MG63 (cell line): Measurements from ENCODE around the gene MBNL2. TPM values are rescaled to one million over a fixed set of nuclear protein-coding genes. Genes with fewer than 3 reads are reported as not detected.

ENCODE experiments used
- DNase-seq: peaks from one replicate; pipeline ENCODE4 v3.0.0-alpha.2; 2020
- H3K27me3 ChIP-seq: fragments of 250-450 bp; sonication (Bioruptor Pico); 2 replicates; pipeline ENCODE4 v1.5.1; 2020; ENCODE audit warnings: mild to moderate bottlenecking, moderate library complexity
- H3K36me3 ChIP-seq: fragments of 250-450 bp; sonication (Bioruptor Pico); 2 replicates; pipeline ENCODE4 v1.5.1; 2020; ENCODE audit warnings: mild to moderate bottlenecking, moderate library complexity
- H3K4me3 ChIP-seq: fragments of 250-450 bp; sonication (Bioruptor Pico); 2 replicates; pipeline ENCODE4 v1.5.1; 2020; ENCODE audit warnings: mild to moderate bottlenecking, moderate library complexity
- H3K9me3 ChIP-seq: fragments of 250-450 bp; sonication (Bioruptor Pico); 2 replicates; pipeline ENCODE4 v1.5.1; 2020; ENCODE audit warnings: mild to moderate bottlenecking, moderate library complexity
- total RNA-seq: library from RNA; depleted of rRNA; stranded (reverse); fragments of >200 nt; shearing (Covaris generic); gene quantifications from 2 replicates; pipeline ENCODE4 v1.2.3, GENCODE V29; 2014; ENCODE audit warnings: low replicate concordance

MBNL2 gene
- total RNA-seq, 1 experiment from 2014 or later = 28.6 TPM

DNA sequence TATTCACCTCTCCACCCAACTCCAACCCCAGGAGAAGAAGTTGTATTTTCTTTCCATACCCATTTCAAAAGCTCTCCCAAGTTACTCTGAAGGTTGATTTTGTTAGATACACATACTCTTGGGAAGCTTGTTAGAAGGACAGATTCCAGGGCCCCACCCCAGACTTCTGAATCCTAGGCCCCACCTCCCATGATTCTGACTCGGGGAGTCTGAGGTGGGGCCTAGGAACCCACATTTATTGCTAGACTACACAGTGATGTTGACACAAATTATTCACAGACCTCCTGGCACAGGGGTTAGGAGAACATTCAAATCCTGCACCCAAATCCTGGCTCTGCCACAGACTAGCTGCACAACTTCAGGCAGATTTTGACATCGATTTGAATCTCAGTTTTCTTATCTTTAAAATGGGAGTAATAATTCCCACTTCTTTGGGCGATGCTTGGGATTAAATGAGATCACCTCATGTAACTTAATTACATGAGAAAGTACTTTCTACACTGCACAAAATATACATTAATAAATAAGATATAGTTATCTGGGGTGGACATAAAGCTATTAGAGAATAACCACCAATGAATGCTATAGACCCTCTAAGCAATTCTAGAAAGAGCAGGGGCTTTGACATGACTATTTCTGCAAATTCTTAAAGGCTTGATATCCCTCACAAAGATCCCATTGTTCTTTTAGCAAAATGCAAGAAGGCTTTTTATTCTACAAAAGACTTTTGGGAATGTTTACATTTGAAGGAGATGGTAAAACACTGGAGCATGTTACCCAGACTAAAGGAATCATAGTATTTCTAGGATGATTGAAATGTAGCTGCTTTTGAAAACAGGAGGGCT lies 18.0 kb downstream of the MBNL2 start:
- H3K27me3 ChIP-seq = no peaks in the 10 kb centered on the region
- no peak for DNase-seq
- H3K4me3 ChIP-seq = no peak overlapping the region
- no peaks in the 10 kb centered on the region for H3K9me3 ChIP-seq
- peaks cover 58% of the 10 kb centered on the region for H3K36me3 ChIP-seq

DNA sequence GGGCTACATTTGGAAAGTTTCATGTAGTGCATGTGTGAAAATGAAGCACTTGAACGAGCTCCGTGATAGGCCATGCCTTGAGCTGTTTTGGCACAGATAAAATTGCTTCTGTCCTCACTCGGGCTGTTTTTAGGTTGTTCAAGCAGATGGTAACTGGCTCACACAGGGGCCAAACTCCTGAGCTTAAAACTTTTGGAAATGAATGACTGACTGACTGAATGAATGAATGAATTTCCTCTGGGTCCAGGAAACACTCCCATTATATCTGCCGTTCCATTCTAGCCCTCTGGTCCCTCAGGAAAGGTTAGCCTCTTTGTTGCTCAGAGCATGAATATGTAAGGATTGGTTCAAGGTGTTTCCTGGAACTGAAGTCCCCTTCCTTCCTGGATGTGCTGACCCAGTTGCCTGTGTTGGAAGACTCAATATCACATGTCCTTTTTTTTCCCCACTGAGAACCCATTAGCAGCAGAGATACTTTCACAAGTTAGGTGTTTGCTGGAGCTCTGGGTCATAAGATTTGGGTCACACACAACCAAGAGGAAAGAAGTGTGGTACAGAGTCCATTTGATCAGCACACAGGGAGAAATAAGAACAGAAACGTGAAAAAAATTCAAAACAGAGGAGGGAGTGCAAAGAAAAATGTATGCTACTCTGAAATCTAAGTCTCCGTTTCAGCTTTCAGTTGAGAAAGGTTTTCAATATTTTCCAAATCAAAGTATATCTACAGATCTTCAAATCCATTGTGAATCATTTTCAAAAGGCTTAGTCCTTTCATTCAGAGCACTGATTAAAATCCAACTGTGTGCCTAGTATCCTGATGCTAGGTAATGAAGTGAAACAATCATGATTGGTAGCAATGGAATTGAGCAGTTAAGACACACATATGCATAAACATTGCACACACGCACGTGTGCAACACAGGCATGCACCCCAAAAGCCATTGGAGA lies 18.9 kb downstream of the MBNL2 start:
- H3K9me3 ChIP-seq = no peaks in the 10 kb centered on the region
- peaks cover 53% of the 10 kb centered on the region for H3K36me3 ChIP-seq
- H3K4me3 ChIP-seq = no peak overlapping the region
- no peaks in the 10 kb centered on the region for H3K27me3 ChIP-seq
- no peak for DNase-seq

DNA sequence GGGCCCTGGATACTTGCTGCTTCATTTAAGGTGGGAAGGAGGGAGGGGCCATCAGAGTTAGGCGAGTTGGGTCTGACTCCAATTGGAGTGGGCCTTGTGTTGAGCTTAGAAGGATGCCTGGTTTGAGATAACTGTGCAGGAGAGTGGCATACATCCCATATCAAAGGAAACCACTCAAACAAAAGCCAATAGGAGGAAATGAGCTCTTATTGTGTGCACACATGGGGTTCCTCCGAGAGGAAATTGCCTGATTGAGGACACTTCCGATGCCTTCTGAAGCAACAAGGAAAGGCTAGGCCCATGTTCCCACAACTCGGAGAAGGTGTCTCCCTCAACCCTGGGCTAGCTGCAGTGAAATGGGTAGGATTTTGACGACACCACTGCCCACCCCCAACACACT lies 19.6 kb downstream of the MBNL2 start:
- Histone ChIP-seq H3K9me3 (no peaks in the 10 kb centered on the region), H3K27me3 (no peaks in the 10 kb centered on the region), H3K36me3 (peaks cover 49% of the 10 kb centered on the region), H3K4me3 (no peak overlapping the region)
- no peak for DNase-seq

- no peak for DNase-seq
Measured at GRCh38 chr13:97242755-97243497, 20.8 kb downstream of the MBNL2 start.

DNA sequence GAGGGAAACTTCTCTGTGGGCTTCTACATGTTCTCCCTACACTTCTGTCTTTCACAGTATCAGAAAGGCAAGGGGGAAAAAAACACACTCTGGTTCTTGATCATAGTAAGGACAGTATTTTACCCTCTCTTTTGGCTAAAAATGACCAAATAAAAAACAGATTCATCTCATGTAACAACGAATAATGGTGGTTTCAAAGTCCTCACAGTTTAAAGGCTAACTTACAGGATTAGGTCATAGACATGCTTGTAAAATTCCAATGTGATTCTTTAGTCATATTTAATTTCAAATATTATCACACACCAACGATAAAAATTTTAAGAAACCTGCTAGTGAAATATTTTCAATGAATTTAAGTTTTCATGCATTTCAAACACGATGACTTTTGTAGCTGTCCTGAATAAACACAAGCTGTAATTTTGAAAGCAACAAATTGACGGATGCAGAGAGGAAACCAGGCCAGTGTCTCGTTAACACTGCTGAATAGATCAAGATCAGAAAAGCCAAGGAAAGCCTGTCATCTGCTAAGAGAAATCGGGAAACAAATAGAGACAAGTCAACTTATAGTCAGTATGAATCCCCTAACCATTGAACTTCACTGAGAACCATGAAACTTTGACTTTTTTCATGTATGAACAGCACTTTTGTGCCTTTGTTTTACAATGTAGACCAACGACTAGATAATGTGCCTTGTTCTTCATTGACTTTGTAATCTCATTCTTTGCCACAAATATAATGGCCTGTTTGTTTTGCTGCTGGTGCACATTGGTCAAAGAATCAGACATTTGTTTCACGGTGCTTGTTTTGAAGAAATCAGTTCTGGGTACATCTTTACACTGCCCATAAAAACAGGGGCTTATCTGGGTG lies 22.0 kb downstream of the MBNL2 start:
- peaks cover 34% of the 10 kb centered on the region for H3K36me3 ChIP-seq
- DNase-seq = no peak
- no peaks in the 10 kb centered on the region for H3K27me3 ChIP-seq
- H3K4me3 ChIP-seq = no peak overlapping the region
- H3K9me3 ChIP-seq = no peaks in the 10 kb centered on the region

More at GRCh38 chr13:97242755-97243497, 20.8 kb downstream of the MBNL2 start:
- Histone ChIP-seq H3K36me3 (peaks cover 43% of the 10 kb centered on the region), H3K27me3 (no peaks in the 10 kb centered on the region), H3K9me3 (no peaks in the 10 kb centered on the region), H3K4me3 (no peak overlapping the region)

DNA sequence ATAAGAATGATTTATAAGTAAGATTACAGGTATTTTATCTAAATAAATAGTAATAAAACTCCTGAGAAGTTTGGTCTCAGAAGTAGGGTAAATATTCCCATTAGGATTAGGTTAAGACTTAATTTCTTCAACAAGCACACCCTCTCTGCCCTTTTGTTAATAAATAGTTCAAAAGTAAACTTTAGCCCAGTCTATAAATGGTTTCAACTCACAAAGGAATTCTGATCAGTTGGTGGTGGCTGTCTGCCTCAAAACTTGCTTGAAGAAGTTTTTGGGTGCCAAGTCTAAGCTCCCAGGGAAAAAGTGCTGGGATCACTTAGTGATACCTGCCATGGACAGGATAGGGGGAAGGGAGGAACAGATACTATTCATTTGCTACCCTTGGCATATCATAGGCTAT lies 22.9 kb downstream of the MBNL2 start:
- Histone ChIP-seq H3K9me3 (no peaks in the 10 kb centered on the region), H3K36me3 (peaks cover 30% of the 10 kb centered on the region), H3K27me3 (no peaks in the 10 kb centered on the region), H3K4me3 (no peak overlapping the region)
- DNase-seq = no peak

- Histone ChIP-seq H3K4me3 (peak overlapping the region; percentile 30), H3K27me3 (no peaks in the 10 kb centered on the region)
- DNase-seq = no peak
Measured at GRCh38 chr13:97246596-97247158, 24.5 kb downstream of the MBNL2 start.

DNA sequence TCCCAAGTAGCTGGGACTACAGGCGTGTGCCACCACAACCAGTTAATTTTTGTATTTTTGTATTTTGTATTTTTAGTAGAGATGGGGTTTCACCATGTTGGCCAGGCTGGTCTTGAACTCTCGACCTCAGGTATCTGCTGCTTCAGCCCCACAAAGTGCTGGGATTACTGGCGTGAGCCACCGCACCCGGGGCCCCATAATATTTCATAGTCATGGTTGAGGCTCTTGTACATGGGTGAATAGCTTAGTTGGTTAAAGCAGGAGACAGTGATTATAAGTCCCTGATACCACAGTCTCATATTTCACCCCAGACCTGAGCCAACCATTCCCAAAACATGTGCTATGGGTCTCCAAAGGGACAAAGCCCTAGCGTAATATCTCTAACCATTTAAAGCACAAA lies 26.1 kb downstream of the MBNL2 start:
- no peaks in the 10 kb centered on the region for H3K27me3 ChIP-seq
- no peak overlapping the region for H3K4me3 ChIP-seq
- peaks cover 14% of the 10 kb centered on the region for H3K36me3 ChIP-seq
- DNase-seq = no peak
- no peaks in the 10 kb centered on the region for H3K9me3 ChIP-seq

More at GRCh38 chr13:97246596-97247158, 24.5 kb downstream of the MBNL2 start:
- Histone ChIP-seq H3K36me3 (peaks cover 14% of the 10 kb centered on the region), H3K9me3 (no peaks in the 10 kb centered on the region)

- H3K9me3 ChIP-seq = no peaks in the 10 kb centered on the region
- no peak for DNase-seq
- no peaks in the 10 kb centered on the region for H3K27me3 ChIP-seq
- peaks cover 12% of the 10 kb centered on the region for H3K36me3 ChIP-seq
- no peak overlapping the region for H3K4me3 ChIP-seq
Measured at GRCh38 chr13:97249093-97249795, 27.1 kb downstream of the MBNL2 start.

- Histone ChIP-seq H3K4me3 (no peak overlapping the region), H3K36me3 (peaks cover 12% of the 10 kb centered on the region; the same call in 1 of the 2 replicates), H3K9me3 (no peaks in the 10 kb centered on the region), H3K27me3 (no peaks in the 10 kb centered on the region)
- peak; percentile 43 for DNase-seq
Measured at GRCh38 chr13:97249796-97250495, 27.8 kb downstream of the MBNL2 start.

- Histone ChIP-seq H3K36me3 (peaks cover 12% of the 10 kb centered on the region; the same call in 1 of the 2 replicates), H3K9me3 (no peaks in the 10 kb centered on the region), H3K27me3 (no peaks in the 10 kb centered on the region), H3K4me3 (no peak overlapping the region)
- no peak for DNase-seq
Measured at GRCh38 chr13:97250560-97250959, 28.4 kb downstream of the MBNL2 start.

DNA sequence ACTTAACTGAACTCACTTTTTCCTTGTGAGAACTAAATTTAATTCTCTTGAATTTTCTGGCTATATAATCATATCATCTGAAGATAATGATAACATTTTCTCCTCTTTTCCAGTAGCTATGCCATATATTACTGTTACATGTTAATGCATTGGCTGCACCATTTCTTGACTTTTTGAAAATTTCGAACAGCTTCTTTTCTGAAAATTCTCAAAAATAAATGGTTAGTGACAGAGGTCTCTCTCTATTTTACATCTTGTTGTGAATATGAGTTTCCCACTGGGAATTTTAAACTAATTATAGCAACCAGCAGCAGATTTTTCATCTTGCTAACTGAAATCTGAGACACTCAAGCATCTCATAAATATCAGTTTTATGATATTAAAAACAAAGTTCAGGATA lies 30.6 kb downstream of the MBNL2 start:
- Histone ChIP-seq H3K36me3 (peaks cover 18% of the 10 kb centered on the region), H3K27me3 (no peaks in the 10 kb centered on the region), H3K4me3 (no peak overlapping the region), H3K9me3 (no peaks in the 10 kb centered on the region)
- no peak for DNase-seq

DNA sequence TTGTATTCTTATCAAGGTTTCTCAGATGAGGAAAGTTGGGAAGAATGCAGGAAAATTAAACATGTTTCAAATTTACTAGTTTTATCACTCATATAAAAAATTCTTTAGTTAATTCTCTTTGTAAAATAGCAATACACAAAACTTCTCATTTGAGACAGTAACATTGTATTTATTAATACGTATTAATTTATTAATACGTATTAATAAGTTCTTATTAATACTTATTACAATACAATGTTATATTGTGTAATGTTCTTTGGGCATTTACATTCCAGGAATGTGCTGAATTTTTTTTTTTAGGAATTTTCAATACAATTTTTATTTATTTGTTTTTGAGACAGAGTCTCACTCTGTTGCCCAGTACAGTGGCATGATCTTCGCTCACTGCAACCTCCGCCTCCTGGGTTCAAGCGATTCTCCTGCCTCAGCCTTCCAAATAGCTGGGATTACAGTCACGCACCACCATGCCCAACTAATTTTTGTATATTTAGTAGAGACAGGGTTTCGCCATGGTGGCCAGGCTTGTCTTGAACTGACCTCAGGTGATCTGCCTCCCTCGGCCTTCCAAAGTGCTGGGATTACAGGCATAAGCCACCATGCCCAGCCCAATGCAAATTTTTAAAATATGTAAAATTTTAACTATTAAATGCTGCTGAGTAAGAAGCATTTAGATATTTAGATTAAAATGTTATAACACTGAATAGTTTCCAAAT lies 31.6 kb downstream of the MBNL2 start:
- no peak overlapping the region for H3K4me3 ChIP-seq
- DNase-seq = no peak
- no peaks in the 10 kb centered on the region for H3K9me3 ChIP-seq
- no peaks in the 10 kb centered on the region for H3K27me3 ChIP-seq
- H3K36me3 ChIP-seq = peaks cover 21% of the 10 kb centered on the region

GRCh38 chr13:97254816-97255215 lies 32.7 kb downstream of the MBNL2 start:
- Histone ChIP-seq H3K27me3 (no peaks in the 10 kb centered on the region), H3K36me3 (peaks cover 32% of the 10 kb centered on the region), H3K4me3 (no peak overlapping the region), H3K9me3 (no peaks in the 10 kb centered on the region)
- peak; percentile 66 for DNase-seq
